ENCODE results near the gene TMEM135.

TMEM135 gene

GRCh38 chr11:87224486-87224885 is 186.8 kb downstream of the TMEM135 start:
- no peak overlapping the region for H2BK120ac ChIP-seq (ENCODE audit: low read depth, low read length)
- no peak overlapping the region for H3K23ac ChIP-seq (ENCODE audit: low read length in 2 of 2)
- H3K27ac ChIP-seq (ENCODE audit: low read length, poor library complexity, severe bottlenecking): no peak overlapping the region
- no peak overlapping the region for H2BK12ac ChIP-seq (ENCODE audit: low read length in 2 of 2)
- no peaks in the 10 kb centered on the region for H3K27me3 ChIP-seq (ENCODE audit: control insufficient read depth in 1 of 2, insufficient read depth in 1 of 2, low read length in 2 of 2)
- no peaks in the 10 kb centered on the region for H3K9me3 ChIP-seq (ENCODE audit: control insufficient read depth, low read length)
- no peak overlapping the region for H3K4ac ChIP-seq (ENCODE audit: low read depth in 1 of 2, low read length in 2 of 2)
- H2AFZ ChIP-seq (ENCODE audit: low read depth, low read length): no peak overlapping the region
- peak; percentile 12 for DNase-seq
- H3K36me3 ChIP-seq (ENCODE audit: control insufficient read depth in 1 of 2, insufficient read depth in 2 of 2, low read depth in 1 of 2, low read length in 2 of 2): no peaks in the 10 kb centered on the region
- no peak overlapping the region for H2AK5ac ChIP-seq (ENCODE audit: low read length, severe bottlenecking)
- H2BK5ac ChIP-seq (ENCODE audit: low read depth, low read length, poor library complexity, severe bottlenecking): no peak overlapping the region
- no peak overlapping the region for H4K91ac ChIP-seq (ENCODE audit: low read length)
- H3K14ac ChIP-seq (ENCODE audit: low read length in 2 of 2): no peak overlapping the region
- WGBS: no CpG with 5 or more reads among the region's 1 CpG
- no peak overlapping the region for H3K4me3 ChIP-seq (ENCODE audit: insufficient read depth in 1 of 2, low read depth in 1 of 2, low read length in 2 of 2)
- no peak overlapping the region for H3K9ac ChIP-seq (ENCODE audit: low read length)
- H3K18ac ChIP-seq (ENCODE audit: low read depth in 1 of 2, low read length in 2 of 2): no peak overlapping the region
- no peaks in the 10 kb centered on the region for H3K4me1 ChIP-seq (ENCODE audit: control insufficient read depth, insufficient read depth, low read depth, low read length)
- no peak overlapping the region for H4K8ac ChIP-seq (ENCODE audit: low read length)
- H3K4me2 ChIP-seq (ENCODE audit: low read length, poor library complexity, severe bottlenecking): no peak overlapping the region
- H2BK15ac ChIP-seq (ENCODE audit: low read depth, poor library complexity, severe bottlenecking): no peak overlapping the region
- H3K79me1 ChIP-seq (replicated peaks; ENCODE audit: low read length, poor library complexity, severe bottlenecking): no peaks in the 10 kb centered on the region

GRCh38 chr11:87228820-87229219 is 191.1 kb downstream of the TMEM135 start:
- Histone ChIP-seq H3K9ac (ENCODE audit: low read length) (no peak overlapping the region), H4K8ac (ENCODE audit: low read length) (no peak overlapping the region), H2AK5ac (ENCODE audit: low read length, severe bottlenecking) (no peak overlapping the region), H3K18ac (ENCODE audit: low read depth in 1 of 2, low read length in 2 of 2) (no peak overlapping the region), H3K23ac (ENCODE audit: low read length in 2 of 2) (no peak overlapping the region), H3K79me1 (replicated peaks; ENCODE audit: low read length, poor library complexity, severe bottlenecking) (peaks cover 1% of the 10 kb centered on the region), H2AFZ (ENCODE audit: low read depth, low read length) (no peak overlapping the region), H3K14ac (ENCODE audit: low read length in 2 of 2) (no peak overlapping the region), H3K4me2 (ENCODE audit: low read length, poor library complexity, severe bottlenecking) (no peak overlapping the region), H2BK15ac (ENCODE audit: low read depth, poor library complexity, severe bottlenecking) (no peak overlapping the region), H2BK5ac (ENCODE audit: low read depth, low read length, poor library complexity, severe bottlenecking) (no peak overlapping the region), H2BK120ac (ENCODE audit: low read depth, low read length) (no peak overlapping the region), H4K91ac (ENCODE audit: low read length) (no peak overlapping the region), H3K9me3 (ENCODE audit: control insufficient read depth, low read length) (peaks cover 22% of the 10 kb centered on the region), H3K4me3 (ENCODE audit: insufficient read depth in 1 of 2, low read depth in 1 of 2, low read length in 2 of 2) (no peak overlapping the region), H3K27ac (ENCODE audit: low read length, poor library complexity, severe bottlenecking) (no peak overlapping the region), H3K4me1 (ENCODE audit: control insufficient read depth, insufficient read depth, low read depth, low read length) (no peaks in the 10 kb centered on the region), H3K27me3 (ENCODE audit: control insufficient read depth in 1 of 2, insufficient read depth in 1 of 2, low read length in 2 of 2) (no peaks in the 10 kb centered on the region), H3K4ac (ENCODE audit: low read depth in 1 of 2, low read length in 2 of 2) (no peak overlapping the region), H2BK12ac (ENCODE audit: low read length in 2 of 2) (no peak overlapping the region), H3K36me3 (ENCODE audit: control insufficient read depth in 1 of 2, insufficient read depth in 2 of 2, low read depth in 1 of 2, low read length in 2 of 2) (peaks cover 0 to 5% of the 10 kb centered on the region in 2 experiments)
- no peak for DNase-seq
- no CpG with 5 or more reads among the region's 2 CpGs for WGBS

- no peak overlapping the region for H2BK120ac ChIP-seq (ENCODE audit: low read depth, low read length)
- H3K23ac ChIP-seq (ENCODE audit: low read length in 2 of 2): no peak overlapping the region
- no peak overlapping the region for H2BK12ac ChIP-seq (ENCODE audit: low read length in 2 of 2)
- H2AK5ac ChIP-seq (ENCODE audit: low read length, severe bottlenecking): no peak overlapping the region
- H3K18ac ChIP-seq (ENCODE audit: low read depth in 1 of 2, low read length in 2 of 2): no peak overlapping the region
- WGBS: 96% methylated on average over 2 of the region's 2 CpGs
- no peaks in the 10 kb centered on the region for H3K27me3 ChIP-seq (ENCODE audit: control insufficient read depth in 1 of 2, insufficient read depth in 1 of 2, low read length in 2 of 2)
- no peak for DNase-seq
- no peak overlapping the region for H3K14ac ChIP-seq (ENCODE audit: low read length in 2 of 2)
- H3K4me2 ChIP-seq (ENCODE audit: low read length, poor library complexity, severe bottlenecking): no peak overlapping the region
- H2BK5ac ChIP-seq (ENCODE audit: low read depth, low read length, poor library complexity, severe bottlenecking): no peak overlapping the region
- H2BK15ac ChIP-seq (ENCODE audit: low read depth, poor library complexity, severe bottlenecking): no peak overlapping the region
- H3K27ac ChIP-seq (ENCODE audit: low read length, poor library complexity, severe bottlenecking): no peak overlapping the region
- no peak overlapping the region for H3K4ac ChIP-seq (ENCODE audit: low read depth in 1 of 2, low read length in 2 of 2)
- peaks cover 1% of the 10 kb centered on the region for H3K79me1 ChIP-seq (replicated peaks; ENCODE audit: low read length, poor library complexity, severe bottlenecking)
- peaks cover 0 to 5% of the 10 kb centered on the region in 2 experiments for H3K36me3 ChIP-seq (ENCODE audit: control insufficient read depth in 1 of 2, insufficient read depth in 2 of 2, low read depth in 1 of 2, low read length in 2 of 2)
- no peak overlapping the region for H4K8ac ChIP-seq (ENCODE audit: low read length)
- H3K9me3 ChIP-seq (ENCODE audit: control insufficient read depth, low read length): peaks cover 22% of the 10 kb centered on the region
- H2AFZ ChIP-seq (ENCODE audit: low read depth, low read length): no peak overlapping the region
- H3K4me3 ChIP-seq (ENCODE audit: insufficient read depth in 1 of 2, low read depth in 1 of 2, low read length in 2 of 2): no peak overlapping the region
- no peaks in the 10 kb centered on the region for H3K4me1 ChIP-seq (ENCODE audit: control insufficient read depth, insufficient read depth, low read depth, low read length)
- no peak overlapping the region for H3K9ac ChIP-seq (ENCODE audit: low read length)
- no peak overlapping the region for H4K91ac ChIP-seq (ENCODE audit: low read length)
These were observed 193.3 kb downstream of the TMEM135 start for GRCh38 chr11:87230995-87231394.

GRCh38 chr11:87232320-87232719 is 194.6 kb downstream of the TMEM135 start:
- no peak overlapping the region for H3K9ac ChIP-seq (ENCODE audit: low read length)
- H2BK120ac ChIP-seq (ENCODE audit: low read depth, low read length): no peak overlapping the region
- no peak overlapping the region for H3K4me2 ChIP-seq (ENCODE audit: low read length, poor library complexity, severe bottlenecking)
- no peaks in the 10 kb centered on the region for H3K4me1 ChIP-seq (ENCODE audit: control insufficient read depth, insufficient read depth, low read depth, low read length)
- H2AK5ac ChIP-seq (ENCODE audit: low read length, severe bottlenecking): no peak overlapping the region
- H3K4ac ChIP-seq (ENCODE audit: low read depth in 1 of 2, low read length in 2 of 2): no peak overlapping the region
- H3K27ac ChIP-seq (ENCODE audit: low read length, poor library complexity, severe bottlenecking): no peak overlapping the region
- no peak overlapping the region for H3K18ac ChIP-seq (ENCODE audit: low read depth in 1 of 2, low read length in 2 of 2)
- WGBS: no CpG with 5 or more reads among the region's 1 CpG
- H4K91ac ChIP-seq (ENCODE audit: low read length): no peak overlapping the region
- H3K23ac ChIP-seq (ENCODE audit: low read length in 2 of 2): no peak overlapping the region
- H3K36me3 ChIP-seq (ENCODE audit: control insufficient read depth in 1 of 2, insufficient read depth in 2 of 2, low read depth in 1 of 2, low read length in 2 of 2): peaks cover 0 to 5% of the 10 kb centered on the region in 2 experiments
- H2BK12ac ChIP-seq (ENCODE audit: low read length in 2 of 2): no peak overlapping the region
- no peak overlapping the region for H2BK15ac ChIP-seq (ENCODE audit: low read depth, poor library complexity, severe bottlenecking)
- H3K79me1 ChIP-seq (replicated peaks; ENCODE audit: low read length, poor library complexity, severe bottlenecking): peaks cover 1% of the 10 kb centered on the region
- no peak overlapping the region for H2BK5ac ChIP-seq (ENCODE audit: low read depth, low read length, poor library complexity, severe bottlenecking)
- H3K4me3 ChIP-seq (ENCODE audit: insufficient read depth in 1 of 2, low read depth in 1 of 2, low read length in 2 of 2): peak overlapping the region in 1 of 2 experiments; percentile 9
- H4K8ac ChIP-seq (ENCODE audit: low read length): no peak overlapping the region
- DNase-seq: no peak
- no peaks in the 10 kb centered on the region for H3K27me3 ChIP-seq (ENCODE audit: control insufficient read depth in 1 of 2, insufficient read depth in 1 of 2, low read length in 2 of 2)
- H2AFZ ChIP-seq (ENCODE audit: low read depth, low read length): no peak overlapping the region
- peaks cover 22% of the 10 kb centered on the region for H3K9me3 ChIP-seq (ENCODE audit: control insufficient read depth, low read length)
- H3K14ac ChIP-seq (ENCODE audit: low read length in 2 of 2): no peak overlapping the region

All from mesenchymal stem cell (in vitro differentiated cells and primary cell).